ENCODE measurements around the gene TCF7.
A peak's percentile ranks its signal among the peaks of the same experiment; 100 is the strongest.

Gene TCF7

DNA sequence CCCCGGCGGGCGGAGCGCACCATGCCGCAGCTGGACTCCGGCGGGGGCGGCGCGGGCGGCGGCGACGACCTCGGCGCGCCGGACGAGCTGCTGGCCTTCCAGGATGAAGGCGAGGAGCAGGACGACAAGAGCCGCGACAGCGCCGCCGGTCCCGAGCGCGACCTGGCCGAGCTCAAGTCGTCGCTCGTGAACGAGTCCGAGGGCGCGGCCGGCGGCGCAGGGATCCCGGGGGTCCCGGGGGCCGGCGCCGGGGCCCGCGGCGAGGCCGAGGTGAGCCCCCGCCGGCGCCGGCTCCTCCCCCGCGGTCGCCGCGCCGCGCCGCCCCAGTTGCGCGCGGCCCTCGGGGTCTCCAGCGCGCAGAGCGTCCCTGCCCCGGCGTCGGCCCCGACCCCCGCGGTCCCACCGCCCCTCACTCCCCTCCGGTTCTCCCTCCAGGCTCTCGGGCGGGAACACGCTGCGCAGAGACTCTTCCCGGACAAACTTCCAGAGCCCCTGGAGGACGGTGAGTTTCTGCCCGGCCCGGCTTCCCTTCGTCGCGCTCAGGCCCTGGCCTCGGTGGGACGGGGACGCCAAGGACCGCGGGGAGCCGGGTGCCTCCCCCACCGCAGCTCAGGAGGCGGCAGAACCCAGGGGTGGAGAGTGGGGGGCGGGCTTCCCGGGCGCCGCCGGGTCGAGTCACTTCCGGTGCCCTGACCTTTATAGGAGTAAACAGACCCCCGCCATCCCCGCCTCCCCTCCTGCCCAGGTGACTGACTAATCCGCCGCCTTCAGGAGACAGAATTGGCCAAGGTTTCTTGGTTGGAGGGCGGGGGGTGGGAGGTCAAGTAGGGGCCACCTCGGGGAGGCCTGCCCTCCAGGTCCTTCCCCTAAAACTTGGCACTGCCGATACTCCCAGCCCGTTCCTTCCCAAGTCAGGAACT lies 665 bp downstream of the TCF7 start:
- DNase-seq: peak; percentile 81

DNA sequence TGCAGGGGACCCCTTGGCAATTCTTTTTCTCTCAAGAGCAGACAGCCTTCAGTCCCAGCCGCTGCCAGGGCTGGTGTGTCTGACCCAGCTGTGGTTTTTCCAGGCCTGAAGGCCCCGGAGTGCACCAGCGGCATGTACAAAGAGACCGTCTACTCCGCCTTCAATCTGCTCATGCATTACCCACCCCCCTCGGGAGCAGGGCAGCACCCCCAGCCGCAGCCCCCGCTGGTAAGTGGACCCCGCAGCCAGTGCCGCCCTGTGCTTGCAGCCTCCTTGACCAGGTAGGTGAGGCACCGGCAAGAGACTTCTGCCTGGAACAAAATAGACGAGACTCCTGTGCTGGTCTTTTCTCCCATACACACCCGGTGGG lies 1.3 kb downstream of the TCF7 start:
- no peak for DNase-seq

DNA sequence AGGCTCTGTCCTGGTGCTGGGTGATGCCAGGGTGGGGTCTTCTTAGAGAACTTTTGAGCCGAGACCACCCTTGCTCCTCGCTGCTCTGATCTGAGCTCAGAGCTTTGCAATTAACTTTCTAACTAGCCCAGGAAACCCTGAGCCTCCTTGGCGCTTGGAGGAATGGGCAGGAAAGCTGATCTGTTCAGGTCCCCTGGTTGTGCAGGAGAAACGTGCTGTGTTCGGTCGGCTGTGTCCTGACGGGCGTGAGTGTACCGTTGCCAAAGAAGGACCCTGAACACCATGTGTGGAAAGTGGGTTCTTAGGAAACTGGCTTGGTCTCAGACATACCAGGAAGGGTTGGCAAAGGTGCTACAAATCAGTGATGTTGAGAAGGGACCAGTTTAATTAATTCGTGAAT lies 1.8 kb downstream of the TCF7 start:
- DNase-seq: no peak

DNA sequence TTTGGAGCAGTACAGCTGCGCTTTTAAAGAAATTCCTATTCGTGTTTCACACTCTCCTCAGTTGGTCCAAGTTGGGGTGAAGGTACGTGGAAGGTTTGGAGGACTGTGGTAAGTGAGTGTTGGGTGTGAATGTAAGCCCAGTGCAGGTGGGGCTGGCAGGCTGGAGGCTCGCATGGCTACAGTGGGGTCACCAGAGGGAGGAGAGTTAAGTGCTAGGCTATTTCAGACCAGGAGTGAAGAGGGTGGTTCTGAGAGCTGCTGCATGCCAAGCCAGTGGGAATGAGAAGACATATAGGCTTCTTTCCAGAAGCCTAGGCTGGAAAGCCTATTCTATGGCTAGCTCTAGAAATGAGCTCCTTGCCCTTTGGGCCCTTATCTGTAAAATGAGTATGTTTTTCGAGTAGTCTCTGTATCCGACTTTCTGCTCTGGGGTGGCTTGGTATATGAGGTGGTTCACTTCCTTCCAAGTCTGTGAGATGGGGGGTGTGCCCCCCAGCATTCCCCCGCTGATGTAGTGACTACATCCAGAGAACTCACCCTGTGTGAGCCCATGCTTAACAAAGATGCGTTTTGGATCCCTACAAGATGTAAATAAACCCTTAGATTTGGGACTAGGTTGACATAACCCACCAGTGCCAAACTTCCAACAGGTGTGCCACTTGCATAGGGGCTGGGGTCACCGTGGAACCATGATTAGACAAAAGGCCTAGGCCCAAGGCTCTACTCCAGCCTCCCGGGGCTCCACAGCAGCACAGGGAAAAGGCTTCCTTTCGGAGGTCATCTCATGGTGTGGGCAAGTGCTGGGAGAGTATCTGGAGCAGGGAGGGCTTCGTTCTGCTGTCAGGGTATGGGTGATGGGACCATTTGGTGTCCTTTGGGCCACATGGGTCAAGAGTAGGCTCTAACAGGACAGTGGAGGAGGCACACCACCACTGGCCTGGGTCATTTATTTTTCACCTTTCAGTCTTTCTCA lies 2.6 kb downstream of the TCF7 start:
- DNase-seq: no peak

DNA sequence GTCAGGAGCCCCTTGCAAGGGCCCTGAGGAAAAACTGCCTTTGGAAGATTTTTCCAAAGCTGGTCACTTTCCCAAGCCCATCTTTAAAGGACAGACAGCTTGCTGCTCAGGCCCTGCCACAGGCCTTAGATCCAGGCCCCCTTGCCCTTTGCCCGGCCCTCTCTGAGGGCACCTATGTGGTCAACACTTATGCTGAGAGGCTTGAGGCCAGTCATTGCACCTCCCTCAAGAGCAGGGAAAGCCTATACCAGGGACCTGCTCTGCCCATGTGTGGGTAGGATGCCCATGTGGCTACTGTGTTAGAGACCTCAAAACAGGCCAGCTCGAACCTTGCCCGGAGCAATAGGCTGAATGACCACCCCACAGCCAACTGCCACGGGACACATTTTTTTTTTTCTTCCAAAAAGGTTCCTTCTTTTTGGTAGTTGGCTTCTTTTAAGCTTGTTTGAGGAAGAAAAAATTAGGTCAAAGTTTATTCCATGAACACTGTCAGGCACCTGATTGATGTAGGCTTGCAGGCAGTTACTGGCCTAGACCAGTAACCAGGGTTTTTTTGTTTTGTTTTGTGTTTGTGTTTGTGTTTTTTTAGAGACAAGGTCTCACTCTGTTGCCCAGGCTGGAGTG lies 3.8 kb downstream of the TCF7 start:
- no peak for DNase-seq

DNA sequence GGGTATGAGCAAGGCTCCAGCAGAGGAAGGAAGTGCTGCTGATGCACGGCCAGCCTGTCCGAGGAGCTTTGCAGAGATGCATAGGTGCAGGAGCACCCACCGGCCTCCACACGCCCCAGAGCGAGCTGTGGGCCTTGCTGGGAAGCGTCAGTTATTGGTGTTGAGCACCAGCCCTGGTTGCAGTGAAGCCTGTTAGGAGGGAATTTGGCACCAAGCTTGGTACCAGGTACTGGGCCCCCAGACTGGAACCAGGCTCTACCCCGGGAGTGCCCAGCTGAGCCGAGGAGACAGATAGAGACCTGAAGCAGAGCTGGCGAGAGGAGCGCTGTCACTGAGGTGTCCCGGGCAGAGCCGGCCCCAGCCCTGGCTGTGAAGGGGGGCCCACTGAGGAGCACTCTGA lies 5.2 kb downstream of the TCF7 start:
- no peak for DNase-seq

DNA sequence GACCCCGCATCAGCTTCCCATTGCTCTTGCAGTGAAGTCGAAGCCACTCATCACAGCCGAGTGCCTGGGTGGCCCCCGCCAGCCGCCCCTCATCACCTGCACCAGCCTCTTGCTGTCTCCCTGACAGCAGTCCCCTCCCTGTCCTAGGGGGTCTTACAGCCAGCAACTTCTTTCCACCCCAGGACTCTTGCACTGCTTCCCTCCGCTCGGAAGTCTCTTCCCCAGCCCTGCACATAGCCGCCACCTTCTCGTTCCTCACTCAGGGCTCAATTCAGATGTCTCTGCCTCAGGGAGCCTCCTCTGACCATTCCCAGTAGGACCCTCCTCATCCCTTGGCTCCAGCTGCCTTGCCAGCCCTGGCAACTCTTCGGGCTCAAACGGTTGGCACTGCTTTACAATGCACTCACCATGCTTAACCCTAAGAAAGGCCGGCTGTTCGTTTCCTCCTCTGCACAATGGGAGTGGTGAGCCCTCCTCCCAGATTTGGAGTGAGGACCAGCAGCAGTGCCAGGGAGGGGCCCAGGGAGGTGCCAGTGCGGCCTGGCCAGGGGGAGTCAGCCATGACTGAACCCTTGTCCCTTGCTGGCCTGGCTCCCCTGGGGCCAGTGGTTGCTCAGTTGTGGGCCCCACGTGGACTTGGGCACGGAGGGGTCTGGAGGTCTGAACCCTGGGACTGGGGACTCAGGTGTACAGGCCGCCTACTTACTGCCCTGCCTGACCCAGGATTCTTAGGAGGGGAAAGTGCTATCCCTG lies 6.1 kb downstream of the TCF7 start:
- no peak for DNase-seq

DNA sequence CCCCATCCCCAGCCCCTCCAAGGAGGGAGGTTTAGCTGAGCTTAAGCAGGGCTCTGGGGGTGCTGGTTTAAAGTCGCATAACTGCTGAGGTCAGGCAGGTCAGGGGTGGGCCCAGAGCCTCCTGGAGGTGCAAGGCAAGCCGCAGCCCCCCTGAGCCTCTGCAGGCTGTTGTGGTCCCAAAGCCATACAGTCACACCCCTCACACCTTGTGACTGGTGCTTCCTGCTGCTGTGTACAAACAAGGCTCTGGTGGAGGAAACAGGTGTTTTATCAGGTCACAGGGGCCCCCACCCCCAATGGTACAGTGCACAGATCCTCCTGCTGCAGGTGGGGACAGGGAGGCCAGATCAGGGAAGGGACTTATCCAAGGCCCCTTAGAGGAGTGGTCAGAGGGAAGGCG lies 8.0 kb downstream of the TCF7 start:
- DNase-seq: no peak

DNA sequence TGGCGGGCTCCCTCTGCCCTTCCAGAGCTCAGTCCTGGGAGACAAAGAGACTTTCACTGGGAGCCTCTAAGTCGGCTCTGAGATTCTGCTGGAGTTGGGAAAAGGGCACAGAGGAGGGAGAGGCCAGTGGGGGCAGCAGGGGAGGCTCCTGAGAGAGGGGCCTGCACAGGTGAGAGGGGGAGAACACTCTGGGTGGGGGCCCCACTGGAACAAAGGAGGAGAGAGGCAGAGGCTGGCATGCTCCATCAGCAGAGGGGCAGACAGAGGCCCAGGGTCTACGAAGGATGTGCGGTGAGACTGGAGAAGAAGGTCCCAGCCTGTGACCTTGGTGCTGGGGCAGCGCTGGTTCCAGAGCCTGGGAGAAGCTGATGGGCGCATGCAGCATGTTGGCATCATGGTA lies 8.9 kb downstream of the TCF7 start:
- DNase-seq: no peak

DNA sequence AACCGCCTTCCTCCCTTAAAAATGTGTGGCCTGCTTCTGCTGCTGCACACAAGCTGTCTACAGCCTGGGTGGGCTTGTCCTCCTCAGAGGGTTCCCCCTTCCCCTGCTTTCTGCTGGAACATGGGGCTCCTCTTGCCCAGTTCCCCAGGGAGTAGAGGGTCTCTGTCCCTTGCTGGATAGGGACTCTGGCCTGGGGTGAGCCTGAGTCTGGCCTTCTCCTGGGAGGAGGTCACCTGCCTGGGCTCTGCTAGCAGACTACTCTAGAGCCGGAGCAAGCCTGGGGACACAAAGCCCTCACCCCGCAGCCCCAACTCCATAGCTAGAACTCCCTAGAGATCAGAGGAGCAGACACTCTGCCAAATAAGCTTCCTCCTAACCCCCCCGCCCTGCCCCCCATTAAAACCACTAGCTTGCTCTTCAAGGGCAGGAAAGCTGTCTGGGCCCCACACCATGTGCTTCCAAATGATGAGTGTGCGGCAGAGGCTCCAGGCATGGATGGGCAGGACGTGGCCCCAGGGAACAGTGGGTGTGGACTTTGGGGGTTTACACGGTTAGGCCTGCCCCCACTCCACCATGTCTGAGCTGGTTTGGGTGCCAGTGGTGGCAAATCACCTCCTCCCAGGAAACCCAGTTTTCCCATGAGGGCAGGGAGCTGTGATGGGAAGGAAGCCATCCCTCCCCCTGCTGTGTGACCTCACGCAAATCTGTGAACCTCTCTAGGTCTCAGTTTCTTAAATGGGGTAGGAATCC lies 10.0 kb downstream of the TCF7 start:
- no peak for DNase-seq

DNA sequence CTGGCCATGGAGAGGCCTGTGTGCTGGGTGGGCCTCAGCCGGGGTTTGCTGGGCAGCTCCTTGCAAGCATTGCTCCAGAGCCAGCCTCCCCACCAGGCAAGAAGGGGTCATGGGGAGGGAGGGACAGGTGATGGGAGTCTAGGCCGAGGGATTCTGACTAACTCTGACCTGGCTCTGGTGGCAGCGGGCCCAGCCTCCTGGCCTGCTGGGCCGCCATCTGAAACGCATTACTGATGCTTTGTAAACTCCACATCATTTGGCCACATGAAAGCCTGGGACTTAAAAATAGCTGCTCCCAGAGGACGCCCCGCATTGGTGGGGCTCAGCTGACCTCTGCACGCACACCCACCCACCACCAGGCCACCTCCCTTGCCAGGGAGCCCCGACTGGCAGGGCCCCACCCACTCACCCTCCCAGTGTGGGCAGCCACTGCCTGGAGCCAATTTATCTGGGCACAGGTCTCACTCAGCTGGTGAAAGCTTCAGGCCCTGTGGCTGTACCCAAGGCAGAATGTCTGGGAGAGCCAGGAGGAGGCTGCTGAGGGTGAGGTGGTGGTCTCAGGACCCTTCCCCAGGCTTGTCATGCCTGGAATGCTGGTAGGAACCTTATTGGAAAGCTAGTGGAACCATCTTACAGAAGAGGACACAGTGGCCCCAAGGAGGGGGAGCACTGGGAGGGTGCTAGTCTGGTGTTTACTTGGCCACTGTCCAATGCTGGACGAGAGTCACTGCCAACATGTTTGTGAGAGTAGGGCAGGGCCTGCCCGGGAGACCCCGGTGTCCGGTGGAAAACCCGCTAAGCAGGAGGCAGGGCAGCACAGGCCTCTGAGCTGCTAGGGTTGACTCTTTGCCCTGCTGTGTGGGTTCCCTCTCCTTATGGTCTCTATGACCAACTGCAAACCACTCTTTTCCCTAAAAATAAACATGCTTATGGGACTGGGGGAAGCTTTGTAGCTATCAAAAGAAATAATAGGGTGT lies 10.8 kb downstream of the TCF7 start:
- peak; percentile 57 for DNase-seq

DNA sequence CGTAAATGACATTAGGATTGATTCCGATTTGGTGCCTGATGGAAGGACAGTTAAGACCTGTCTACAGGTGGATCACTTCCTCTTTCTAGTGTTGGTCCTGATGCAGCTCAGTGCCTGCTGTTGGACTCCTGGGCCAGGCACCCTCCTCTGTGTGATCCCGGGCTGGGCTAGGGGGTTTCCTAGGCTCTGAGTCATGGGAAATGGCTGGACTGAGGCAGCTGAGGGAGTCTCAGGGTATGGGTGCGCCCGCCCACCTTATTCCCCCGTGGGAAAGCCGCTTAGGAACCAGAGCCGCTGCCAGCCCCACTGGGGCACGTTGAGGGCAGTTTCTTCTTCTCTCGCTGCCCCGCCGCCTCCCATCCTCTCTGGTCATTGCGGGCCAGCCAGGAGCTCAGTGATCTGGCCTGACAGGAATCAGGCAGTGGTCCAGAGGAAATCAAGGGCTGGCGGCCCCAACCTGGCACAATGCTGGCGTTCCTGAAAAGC lies 12.9 kb downstream of the TCF7 start:
- DNase-seq: peak; percentile 73

DNA sequence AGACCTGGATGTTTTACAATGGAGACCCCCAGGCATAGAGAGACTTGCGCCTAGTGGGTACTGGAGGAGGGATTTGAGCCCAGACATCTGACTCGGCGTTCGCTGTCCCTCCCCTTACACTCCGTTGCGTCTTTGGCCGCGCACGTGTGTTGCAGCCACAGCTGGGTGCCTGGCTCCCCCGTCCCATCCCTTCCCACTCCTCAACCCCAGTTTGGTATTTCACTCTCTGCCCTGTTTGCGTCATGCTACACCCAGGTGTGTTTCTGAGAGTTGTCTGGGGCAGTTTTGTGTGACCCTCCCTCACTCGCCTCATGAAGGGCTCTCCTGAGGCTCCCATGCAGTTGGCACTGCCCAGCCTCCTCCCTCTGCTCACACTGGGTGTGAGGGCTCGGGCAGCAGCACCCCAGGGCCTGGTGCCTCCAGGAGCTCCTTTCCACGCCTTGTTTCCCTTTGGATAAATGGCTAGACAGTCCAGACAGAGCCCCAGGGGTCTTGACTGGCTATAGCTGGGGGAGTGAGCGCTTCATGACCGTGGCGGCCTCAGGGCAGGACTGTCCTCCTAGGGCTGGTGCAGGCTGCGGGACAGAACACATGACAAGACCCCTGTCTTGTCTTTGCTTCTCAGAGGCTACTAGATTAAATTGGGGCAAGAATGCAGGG lies 13.6 kb downstream of the TCF7 start:
- DNase-seq: peak; percentile 60

DNA sequence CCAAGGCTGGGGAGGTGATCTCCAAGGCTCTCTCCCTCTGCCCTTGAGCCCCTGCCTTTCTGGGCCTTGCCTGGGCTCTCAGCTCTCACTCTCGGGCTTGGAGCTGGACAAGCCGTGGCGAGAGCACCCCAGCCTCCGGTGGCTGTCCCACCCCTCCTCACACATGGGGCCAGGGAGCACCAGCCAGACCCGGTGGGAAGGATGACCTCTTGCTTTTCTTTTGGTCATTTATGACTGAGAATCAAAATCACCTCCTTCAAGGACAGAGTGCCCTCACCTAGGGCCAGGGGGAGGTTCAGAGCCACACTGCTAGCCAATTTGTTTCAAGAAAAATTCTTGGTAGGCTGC lies 14.1 kb downstream of the TCF7 start:
- no peak for DNase-seq

DNA sequence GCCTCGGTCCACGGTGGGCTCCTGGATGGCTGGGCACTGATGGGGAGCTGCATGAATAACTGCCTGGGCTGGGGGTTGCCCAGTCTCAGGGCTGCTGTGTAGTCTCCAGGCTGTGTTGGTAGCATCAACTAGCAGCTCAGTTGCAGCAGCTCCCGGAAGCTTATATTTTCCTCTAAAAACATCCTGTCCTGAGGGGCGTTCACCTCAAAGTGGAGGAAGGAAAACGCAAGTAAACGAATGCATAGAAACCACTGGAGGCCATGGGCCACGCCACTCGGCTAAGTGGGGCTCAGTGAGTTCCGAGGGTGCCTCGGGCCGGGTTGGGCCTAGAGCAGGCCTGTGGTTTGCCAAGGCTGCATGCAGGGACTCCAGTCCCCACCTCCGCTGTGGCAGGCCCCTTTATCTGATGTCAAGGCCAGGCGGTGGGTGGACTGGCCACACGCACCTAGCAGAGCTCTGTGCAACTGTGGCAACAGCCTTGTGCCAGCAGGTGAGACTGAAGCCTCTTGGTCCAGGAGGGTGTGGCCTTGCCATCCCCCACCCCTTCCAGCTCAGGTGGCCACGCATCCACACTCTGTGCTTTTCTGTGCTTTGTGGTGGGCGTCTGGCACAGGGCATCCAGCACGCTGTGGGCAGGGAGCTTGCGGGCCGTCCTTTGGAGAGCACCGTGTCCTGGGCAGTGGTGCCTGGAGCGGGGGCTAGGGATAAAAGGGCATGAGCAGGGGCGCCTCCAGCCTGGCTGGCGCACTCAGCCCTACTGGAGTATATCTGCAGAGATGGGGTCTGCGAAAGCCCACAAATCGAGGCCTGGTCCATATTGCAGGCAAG lies 15.1 kb downstream of the TCF7 start:
- no peak for DNase-seq

DNA sequence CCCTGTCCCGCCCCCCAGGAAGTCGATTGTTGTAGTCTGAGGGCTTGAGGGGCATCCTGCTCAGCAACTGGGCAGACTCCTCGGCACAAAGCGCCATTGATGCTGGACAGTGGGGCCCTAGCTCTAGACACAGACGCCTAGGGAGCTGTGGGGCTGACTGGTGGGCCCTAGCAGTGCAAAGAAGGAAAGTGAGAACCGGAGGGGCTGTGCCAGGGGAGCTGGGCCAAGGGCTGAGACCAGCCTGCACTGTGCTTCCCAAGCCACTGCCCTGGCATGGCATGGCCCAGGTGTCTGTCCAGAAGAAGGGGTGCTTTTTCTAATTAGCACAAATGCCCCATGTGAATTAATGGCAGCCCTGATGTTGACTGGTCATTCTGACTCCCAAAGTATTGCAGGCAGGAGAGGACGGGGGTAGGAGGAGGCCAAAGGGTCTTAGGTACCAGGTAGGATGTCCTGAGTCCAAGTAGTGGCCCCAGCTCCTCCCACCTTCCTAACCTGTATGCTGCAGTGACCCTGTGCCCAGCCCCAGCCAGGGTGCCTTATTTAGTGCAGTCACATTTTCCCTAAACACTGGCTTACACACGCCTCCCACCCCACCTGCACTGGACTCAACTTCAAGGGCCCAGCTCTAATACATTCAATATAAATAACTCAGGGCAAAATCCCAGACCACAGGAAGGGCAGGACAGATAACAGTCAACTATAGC lies 15.9 kb downstream of the TCF7 start:
- no peak for DNase-seq

DNA sequence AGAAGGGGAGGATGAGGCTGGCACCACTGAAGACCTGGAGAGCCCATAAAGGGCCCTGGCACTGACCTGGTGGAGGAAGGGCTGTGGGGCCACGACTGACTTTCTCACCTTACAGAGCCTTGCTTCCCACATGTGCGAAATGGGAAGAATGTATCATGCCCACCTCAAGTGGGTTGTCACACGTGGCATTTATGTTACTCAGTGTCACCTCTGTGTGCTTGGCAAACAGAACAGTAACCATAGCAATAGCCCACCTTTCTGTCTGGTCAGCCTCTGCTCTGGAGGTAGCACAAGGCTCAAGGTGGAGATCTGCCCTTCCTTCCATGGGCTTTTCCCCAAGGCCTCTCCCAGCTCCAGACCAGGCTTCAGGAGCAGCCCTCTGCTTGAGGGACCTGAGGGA lies 16.7 kb downstream of the TCF7 start:
- DNase-seq: peak; percentile 68

DNA sequence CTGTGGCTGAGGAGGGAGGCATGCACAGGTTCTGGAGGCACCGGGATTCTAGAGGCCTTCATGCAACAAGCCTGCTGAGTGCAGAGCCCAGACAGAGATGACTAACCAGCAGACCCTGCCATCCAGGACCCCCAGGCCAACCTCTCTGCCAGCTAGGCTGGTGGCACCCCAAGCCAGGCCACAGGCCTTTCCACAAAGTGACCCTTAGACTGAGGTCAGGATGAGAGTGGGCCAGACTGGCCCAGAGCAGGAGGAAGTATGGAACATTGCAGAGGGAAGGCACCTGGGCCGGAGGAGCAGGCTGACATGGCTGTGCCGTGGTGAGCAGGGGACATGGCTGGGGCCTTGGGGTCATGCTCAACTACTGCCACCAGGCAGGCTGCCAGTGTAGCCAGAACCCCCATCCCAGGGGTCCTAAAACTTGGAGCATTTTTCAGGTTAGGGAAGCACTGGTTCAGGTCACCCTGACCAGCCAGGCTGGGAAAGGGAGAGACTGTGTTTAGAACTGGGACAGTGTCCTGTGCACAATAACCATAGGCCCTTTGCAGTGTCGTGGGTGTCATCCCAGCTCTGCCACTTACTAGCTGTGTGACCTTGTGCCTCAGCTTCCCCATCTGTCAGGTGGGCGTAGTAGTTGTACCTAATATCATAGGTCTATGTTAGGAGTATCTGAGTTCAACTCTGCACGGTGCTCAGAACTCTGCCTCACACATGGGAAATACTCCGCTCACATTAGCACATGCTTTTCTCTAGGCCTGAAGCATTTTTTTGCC lies 17.3 kb downstream of the TCF7 start:
- DNase-seq: no peak

Measured in stimulated activated CD8-positive, alpha-beta memory T cell treated with anti-CD3 and anti-CD28 coated beads, Interleukin-4, amount 100 ng/mL, for 48 hours (primary cell).